ENCODE measurements around the gene UVRAG.
"Not testable (repeated sequence)": the region's sequence is repeated elsewhere in the genome, so short reads cannot be mapped to it uniquely, and the experiment has no call there.

The UVRAG gene

GRCh38 chr11:75925785-75926164, 110.8 kb downstream of the UVRAG start:
- no peak for DNase-seq (ENCODE audit: low read depth)
- TF ChIP-seq CTCF (IDR thresholded peaks at IDR 0.05; ENCODE audit: low read depth, low read length, missing control alignments) = no peak
- in situ Hi-C loops (cut with HindIII; ENCODE audit: low sequenced_read_pairs) = no loop called here
- no peak overlapping the region for H3K4me3 ChIP-seq (ENCODE audit: low read depth, low read length)

GRCh38 chr11:75929706-75930105, 114.7 kb downstream of the UVRAG start:
- H3K4me3 ChIP-seq (ENCODE audit: low read depth, low read length) = no peak overlapping the region
- TF ChIP-seq CTCF (IDR thresholded peaks at IDR 0.05; ENCODE audit: low read depth, low read length, missing control alignments) = no peak
- in situ Hi-C loops (cut with HindIII; ENCODE audit: low sequenced_read_pairs) = no loop called here
- DNase-seq (ENCODE audit: low read depth) = no peak

DNA sequence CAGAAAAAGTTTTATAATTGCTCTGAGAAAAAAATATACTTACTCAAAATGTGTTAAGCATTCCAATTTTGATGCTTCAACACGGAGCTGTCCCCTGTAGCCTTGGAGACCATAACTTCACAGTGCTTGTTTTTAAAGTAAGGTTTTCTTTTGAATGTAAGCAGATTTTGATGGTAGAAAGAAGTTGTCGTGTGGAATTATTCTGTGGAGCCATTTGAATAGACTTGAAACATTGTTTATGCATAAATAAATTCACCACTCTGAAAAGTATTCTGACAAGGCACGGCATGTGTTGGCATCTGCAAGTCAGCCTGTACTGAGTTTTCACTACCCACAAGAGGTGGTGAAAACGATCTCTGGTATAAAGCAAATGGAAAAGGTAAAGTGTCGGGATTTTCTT, 115.5 kb downstream of the UVRAG start:
- no peak for DNase-seq (ENCODE audit: low read depth)
- in situ Hi-C loops (cut with HindIII; ENCODE audit: low sequenced_read_pairs) = no loop called here
- TF ChIP-seq CTCF (IDR thresholded peaks at IDR 0.05; ENCODE audit: low read depth, low read length, missing control alignments) = no peak
- no peak overlapping the region for H3K4me3 ChIP-seq (ENCODE audit: low read depth, low read length)

- TF ChIP-seq CTCF (IDR thresholded peaks at IDR 0.05; ENCODE audit: low read depth, low read length, missing control alignments) = no peak
- DNase-seq (ENCODE audit: low read depth) = no peak
- in situ Hi-C loops (cut with HindIII; ENCODE audit: low sequenced_read_pairs) = no loop called here
- no peak overlapping the region for H3K4me3 ChIP-seq (ENCODE audit: low read depth, low read length)
These were observed 116.1 kb downstream of the UVRAG start for GRCh38 chr11:75931124-75931523.

GRCh38 chr11:75933736-75934135, 118.7 kb downstream of the UVRAG start:
- in situ Hi-C loops (cut with HindIII; ENCODE audit: low sequenced_read_pairs) = not testable (repeated sequence)

GRCh38 chr11:75934851-75935250, 119.8 kb downstream of the UVRAG start:
- TF ChIP-seq CTCF (IDR thresholded peaks at IDR 0.05; ENCODE audit: low read depth, low read length, missing control alignments) = no peak
- no peak overlapping the region for H3K4me3 ChIP-seq (ENCODE audit: low read depth, low read length)
- in situ Hi-C loops (cut with HindIII; ENCODE audit: low sequenced_read_pairs) = no loop called here
- no peak for DNase-seq (ENCODE audit: low read depth)

More at GRCh38 chr11:75933736-75934135, 118.7 kb downstream of the UVRAG start:
- not testable (repeated sequence) for H3K4me3 ChIP-seq (ENCODE audit: low read depth, low read length); DNase-seq (ENCODE audit: low read depth)

- in situ Hi-C loops (cut with HindIII; ENCODE audit: low sequenced_read_pairs) = no loop called here
- no peak for DNase-seq (ENCODE audit: low read depth)
- no peak for TF ChIP-seq CTCF (IDR thresholded peaks at IDR 0.05; ENCODE audit: low read depth, low read length, missing control alignments)
- H3K4me3 ChIP-seq (ENCODE audit: low read depth, low read length) = no peak overlapping the region
These were observed 123.5 kb downstream of the UVRAG start for GRCh38 chr11:75938543-75938942.
